Midbrain (tissue), 1 donor: ENCODE data around the gene KAZN.

Source experiments
- DNase-seq: peaks from one replicate; lab custom pipeline; 2025; lab: John Stamatoyannopoulos, UW

Gene KAZN

DNA sequence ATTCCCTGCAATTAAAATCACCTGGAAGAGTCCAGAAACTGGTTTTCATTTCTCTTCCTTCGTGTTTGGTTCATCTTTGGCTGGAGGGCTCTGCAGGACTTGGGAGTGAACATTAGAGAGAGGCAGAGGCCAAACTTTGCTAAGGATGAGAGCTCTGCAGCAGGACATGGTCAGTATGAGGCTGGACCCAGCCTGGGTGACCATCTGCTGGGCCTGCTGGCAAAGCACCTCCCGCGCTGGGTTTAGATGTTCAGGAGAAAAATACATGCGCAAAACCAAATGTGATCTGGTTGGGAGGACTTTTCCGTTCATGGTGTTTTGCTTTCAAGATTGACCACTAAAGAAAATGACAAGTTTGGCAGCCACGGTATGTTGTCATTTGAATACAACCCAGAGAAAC lies 15.9 kb downstream of the KAZN start:
- peak; percentile 38 for DNase-seq

DNA sequence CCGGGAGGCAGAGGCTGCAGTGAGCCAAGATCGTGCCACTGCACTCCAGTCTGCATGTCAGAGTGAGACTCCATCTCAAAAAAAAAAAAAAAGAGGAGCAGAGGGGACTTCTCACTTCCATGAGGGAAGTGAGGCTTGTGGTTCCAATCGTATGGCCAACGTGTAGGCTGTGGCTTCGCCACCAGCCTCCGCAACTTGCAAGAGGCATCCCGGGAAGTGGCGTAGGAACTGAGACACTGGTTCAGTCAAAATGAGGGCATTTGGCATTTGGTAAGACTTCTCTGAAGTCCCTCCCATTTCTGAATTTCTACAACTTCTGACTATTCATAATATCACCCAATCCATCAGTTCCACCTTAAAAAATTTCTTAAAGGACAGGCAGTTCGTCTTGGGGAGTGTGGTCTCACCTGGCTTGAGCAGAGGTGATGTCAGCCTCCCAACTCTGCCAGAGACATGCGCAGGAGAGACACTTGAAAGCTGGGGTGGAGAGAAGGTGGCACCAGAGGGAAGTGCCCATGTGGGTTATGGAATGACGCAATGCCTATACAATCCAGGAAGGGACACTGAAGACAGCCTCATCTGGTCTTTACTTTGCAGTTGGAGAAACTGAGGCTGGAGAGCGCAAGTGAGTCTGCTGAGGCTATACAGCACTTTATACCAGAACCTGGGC lies 17.2 kb downstream of the KAZN start:
- no peak for DNase-seq

DNA sequence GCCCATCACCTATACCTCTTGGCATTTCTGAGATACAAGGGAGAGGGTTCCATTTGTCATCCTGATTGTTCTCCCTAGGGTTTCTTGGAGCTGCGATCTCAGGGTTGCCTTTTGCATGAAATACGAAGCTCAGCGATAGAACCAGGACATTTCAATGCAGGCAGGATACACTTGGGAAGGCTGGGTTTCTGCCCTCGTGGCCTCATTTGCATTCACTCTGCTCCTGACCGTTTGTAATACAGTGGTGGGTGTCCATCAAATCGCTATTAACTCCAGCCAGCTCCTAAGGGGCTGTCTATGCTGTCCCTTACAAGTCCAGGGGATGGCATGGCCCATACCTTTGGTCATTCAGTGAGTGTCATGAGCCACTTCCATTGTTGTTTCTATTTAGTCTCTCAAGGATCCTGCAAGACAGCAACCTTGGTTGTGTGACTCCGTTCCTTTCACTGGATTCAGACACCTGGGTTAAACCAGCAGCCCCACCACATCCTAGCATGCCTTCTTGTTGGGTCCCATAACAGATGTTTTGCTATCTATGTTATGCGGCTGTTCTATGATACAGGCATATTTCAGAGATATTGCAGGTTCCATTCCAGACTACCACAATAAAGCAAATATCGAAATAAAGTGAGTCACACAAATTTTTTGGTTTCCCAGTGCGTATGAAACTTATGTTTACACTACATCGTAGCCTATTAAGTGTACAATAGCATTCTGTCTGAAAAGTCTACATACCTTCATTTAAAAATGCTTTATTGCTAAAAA lies 18.3 kb downstream of the KAZN start:
- DNase-seq = no peak

DNA sequence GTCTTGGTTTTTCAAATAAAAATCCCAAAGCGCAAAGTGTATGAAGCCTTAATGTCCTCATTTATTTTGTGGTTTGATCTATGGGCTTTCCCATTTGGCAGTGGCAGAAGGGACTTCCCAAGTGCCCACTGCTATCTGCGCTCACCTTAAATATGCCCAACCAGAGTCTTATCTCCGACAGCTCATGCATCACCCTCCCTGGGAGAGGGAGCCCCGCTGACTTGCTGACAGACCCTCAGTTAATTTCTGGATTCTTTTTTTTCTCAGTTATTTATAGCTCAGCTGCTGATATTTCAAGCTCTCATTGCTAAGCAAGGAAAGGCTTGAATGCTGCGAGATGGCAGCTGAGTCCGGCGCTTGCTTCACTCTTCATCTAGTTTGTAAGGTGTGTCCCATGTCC lies 19.3 kb downstream of the KAZN start:
- no peak for DNase-seq

DNA sequence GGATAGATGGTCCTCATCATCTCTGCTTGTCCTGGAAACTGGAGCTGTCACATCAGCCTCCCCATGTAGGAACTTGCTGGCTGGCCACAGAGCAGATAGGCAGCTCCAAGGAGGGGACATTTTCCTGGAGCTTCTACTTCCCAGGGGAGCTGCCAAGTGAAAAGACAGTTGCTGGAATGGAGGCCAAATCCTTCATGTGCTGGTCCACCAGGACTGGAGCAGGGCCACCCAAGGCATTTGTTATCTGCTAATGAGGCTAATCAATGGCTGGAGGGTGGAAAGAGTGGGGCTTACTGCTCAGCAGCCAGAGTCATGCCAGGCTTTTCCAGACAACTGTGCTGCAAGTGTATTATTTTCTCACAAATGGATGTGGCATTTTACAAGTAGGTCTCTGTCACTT lies 22.5 kb downstream of the KAZN start:
- no peak for DNase-seq

DNA sequence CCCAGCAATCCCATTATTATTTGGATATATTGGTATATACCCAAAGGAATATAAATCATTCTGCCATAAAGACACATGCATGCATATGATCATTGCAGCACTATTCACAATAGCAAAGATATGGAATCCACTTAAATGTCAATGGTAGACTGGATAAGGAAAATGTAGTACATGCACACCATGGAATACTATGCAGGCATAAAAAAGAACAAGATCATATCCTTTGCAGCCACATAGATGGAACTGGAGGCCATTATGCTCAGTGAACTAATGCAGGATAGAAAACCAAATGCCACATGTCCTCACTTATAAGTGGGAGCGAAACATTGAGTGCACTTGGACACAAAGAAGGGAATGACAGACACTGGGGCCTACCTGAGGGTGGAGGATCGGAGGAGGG lies 24.6 kb downstream of the KAZN start:
- DNase-seq = no peak

DNA sequence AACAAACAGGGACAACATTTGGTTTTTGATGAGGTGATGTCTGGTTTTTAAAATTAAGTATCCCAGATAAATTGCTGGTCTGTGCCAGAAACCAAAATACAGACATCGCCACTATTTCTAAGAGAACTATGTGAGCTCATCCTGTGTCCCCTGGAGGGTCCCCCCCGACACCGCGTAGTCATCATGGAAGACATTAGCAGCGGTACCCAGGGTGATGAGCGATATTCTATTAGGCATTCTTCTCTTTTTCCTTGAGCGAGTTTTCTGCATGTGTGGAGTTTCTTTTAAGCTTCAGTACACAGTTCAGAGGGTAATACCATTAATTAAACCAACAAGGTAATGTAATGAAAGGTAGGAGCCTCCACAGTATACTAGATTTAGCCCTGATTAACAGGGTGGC lies 26.5 kb downstream of the KAZN start:
- DNase-seq = no peak

DNA sequence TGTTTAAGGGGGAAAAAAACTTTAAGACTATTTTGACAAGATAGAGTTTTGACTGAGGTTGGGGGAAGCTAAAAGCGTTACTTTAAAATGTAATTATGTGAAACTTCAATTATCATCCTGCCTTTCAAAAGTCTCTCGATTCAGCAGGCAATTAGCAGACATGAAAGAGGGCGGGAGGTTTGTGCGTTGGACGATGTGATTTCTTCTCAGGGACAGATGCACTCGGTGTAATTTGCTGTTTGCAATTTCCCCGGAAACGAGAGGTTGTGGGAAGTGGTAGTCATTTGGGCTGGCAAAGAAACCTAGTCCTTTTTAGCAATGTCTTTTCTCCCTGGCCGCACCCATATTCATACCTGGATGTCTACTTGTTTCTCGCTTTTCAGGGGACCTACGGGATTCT lies 27.1 kb downstream of the KAZN start:
- no peak for DNase-seq

DNA sequence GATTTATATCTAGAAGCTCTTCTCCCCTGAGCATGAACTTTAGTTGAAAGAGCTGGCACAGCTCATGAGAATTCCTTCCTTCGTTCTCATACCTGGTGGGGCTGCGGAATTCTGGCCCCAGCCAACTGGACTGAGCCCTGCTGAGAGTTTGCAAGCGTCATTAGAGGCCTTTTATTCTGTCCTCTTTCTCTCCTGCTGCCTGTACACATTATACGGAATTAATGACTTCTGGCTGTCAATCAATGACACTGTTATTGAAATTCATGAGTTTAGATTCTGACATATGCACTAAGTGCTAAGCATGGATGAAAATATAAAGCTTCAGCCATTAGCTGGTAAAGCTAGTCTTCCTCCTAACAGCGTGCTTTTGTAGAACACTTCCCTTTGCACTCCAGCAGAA lies 27.5 kb downstream of the KAZN start:
- DNase-seq = no peak

DNA sequence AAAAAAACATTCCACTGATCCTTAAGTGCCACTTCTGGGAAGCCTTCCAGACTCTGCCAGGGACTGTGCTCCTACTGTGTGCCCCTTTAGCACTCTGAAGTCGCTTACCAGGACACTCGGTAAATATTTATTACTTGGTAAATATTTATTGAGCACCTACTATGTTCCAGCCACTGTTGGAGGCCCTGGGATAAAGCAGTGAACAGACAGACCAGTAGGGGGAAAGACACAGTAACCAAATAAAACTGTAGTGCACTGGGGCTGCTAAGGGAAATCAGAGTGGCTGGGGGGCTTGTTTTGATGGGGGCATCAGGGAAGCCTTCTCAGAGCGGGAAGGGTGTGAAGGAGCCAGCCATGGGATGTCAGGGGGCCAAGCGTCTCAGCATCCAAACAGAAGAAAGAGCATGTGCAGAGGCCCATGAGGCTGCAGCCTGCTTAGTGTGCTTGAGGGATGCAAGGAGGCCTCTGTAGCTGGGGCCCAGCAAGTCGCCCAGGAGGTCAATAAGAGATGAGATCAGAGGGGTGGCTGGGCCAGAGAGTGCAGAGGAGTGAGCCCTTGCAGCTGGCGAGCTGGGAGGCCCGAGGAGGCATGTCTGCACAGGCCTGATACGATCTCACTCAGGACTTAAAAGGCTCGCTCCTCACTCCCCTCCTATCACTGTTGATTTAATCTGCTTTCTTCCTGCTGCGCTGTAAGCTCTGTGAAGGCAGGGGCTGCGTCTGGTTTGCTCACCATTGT lies 28.6 kb downstream of the KAZN start:
- no peak for DNase-seq

DNA sequence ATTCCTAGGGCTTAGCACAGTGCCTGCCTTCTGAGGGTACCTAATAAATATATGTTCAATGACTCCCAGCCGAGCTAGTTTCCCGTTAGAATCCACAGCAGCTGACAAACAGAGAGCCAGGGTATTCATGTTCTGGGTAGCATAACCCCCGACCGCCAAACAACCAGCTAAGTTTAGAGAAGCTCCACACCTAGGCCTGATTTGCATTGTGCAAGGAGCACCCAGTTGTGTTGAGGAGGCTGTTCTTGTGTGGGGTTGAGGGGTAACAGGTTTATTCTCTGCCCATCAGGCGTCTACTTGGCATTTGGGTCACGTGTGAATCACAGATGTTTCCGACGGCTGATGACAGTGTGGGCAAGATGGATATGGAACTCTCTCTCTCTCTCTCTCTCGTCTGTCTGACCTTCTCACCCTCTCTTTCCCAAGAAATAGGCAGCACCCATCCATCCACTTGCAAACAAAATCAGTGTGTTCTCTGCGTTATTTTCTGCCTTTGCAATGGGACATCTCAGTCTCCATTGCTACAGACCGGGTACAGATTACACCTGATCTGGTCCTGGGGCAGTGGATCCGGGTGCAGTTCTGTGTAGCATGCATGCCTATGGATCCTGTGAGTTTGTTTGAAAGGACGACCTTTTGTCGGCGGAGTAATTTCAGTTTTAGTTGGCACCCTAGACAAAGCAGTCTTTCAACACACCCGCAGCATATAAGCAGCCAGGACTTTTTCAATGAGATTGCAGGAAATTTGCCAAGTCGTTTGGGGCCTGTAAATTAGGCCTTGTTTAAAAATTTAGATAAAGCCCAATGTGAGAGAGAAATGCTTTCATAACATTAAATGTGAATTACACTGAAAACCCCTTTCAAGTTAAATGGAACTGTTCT lies 29.4 kb downstream of the KAZN start:
- DNase-seq = peak; percentile 79

DNA sequence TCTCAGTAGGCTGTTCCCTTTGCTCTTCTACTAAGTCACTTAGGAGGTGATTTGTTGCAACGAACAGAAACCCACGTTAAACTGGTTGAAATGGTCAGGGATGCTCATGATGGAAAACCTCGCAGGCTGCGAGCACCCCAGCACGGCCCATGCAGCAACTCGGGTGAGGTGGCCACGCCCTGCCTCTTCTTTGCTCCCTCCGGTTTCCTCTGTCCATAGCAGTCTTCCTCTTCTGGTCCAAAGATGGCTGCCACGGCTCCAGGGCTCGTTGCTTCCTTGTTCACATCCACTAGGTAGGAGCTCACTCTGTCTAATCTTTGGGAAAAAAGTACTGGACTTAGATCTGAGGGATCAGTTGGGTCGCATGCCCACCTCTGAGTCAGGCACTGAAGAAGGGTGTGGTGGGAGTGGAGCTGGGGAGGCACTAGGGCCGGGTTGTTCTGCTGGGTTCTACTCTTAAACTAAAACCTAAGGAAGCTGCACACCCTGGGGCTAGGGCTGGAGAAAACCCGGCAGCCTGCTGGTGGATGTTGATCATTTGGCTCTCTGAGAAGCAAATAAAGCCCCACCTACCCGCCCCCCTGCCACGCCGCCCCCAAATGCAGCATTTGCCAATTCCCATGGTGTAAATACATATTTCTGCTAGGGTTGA lies 31.0 kb downstream of the KAZN start:
- DNase-seq = no peak

DNA sequence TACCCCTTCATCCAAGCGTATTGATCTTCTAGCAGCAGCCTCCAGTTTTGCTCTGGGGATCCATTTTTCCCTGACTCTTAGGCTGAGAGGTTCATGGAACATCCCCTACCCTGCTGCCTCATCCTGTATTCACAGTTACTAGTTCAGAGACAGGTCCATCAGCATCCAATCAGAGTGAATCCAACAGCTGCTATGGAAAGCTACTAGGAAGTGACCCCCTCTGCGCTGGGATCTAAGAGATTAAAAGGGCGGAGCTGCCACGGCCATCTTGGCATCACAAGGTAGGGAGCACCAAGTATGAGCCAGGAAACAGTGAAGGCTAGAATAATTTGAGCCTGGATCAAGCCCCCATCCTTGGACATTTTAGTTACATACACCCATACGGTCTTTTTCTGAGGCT lies 32.5 kb downstream of the KAZN start:
- no peak for DNase-seq

DNA sequence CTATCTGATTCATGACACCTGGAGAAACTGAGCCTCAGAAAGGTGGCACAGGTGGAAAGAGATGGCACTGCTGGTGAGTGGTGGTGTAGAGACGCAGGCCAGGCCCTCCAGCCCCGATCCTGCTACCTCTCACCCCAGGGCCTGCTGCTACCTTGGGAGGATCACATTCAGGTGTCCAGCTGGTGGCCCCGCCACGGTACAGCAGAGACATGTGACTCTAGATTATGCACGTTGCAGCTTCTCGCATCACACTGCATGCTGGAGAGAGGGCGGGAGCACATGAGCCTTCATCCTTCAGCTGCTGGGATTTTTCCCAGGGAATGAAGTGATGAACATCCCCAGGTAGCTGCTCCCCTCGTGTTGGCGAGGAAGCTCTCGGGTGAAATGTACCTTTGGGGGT lies 32.9 kb downstream of the KAZN start:
- DNase-seq = no peak

DNA sequence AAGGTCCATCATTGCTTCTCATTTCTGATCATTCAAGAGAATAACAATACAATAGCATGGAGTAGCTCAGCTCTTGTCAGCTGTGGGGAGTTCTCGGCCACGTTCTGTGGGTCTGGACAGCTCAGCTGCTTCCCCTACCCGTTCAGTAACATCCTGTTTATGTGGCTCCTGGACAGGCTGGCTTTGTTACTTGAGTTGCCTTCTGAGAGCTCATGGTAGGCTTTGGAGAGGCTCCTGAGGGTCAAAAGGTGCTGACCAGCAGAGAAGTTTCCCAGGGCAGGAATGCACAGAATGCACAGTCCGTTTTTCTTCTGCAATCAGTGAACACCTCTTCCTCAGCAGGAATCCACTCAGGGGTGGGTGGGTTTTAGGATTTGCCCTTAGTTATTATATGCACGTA lies 36.0 kb downstream of the KAZN start:
- DNase-seq = no peak

DNA sequence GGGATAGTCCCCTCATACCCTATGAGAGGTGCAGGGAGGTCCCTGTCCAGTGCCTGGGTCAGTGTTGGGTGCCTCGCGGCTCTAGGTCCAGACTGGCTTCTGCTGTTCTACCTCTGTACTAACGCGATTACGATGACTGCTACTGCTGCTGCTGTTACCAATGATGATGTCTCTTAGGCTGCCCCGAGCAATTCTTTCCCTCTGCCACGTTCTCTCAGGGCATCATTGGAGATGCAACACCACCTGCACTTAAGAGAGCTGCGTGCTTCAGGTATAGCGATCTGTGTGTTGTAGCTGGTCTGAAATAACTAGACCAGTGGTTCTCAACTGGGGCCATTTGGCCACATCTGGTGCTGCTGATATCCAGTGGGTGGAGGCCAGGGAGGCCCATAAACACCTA lies 36.9 kb downstream of the KAZN start:
- DNase-seq = no peak

DNA sequence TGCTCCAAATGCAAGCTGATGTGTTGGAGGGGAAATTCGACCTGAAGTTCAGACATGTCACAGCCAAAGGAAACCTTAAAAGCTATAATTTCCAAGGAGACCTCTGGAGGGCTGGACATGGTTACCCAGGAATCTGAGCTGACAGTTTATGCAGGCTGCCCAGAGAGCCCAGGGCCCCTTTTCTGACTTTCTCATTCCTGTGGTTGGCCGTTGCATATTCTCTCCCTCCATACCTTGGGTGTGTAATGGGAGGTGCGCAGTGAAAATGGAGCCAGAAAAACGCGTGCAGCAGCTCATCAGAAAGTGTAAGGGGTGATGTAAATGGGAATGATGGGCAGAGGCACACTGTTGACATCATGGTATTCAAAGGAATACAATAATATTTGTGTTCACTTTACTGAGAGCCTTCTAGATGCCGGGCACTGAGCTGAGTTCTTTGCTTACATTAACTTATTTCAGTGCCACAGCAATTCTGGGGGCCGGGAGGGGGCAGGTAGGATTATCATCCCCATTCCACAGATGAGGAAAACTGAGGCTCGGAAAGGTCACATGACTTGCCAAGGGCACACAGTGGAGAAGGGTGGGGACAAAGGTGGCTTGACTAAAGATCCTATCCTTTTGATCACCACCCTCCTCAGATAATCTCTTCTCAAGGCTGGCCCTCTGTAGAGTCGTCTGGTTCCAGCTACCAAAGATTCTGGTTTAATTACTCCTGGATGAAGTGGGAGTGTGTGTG lies 38.6 kb downstream of the KAZN start:
- DNase-seq = no peak

DNA sequence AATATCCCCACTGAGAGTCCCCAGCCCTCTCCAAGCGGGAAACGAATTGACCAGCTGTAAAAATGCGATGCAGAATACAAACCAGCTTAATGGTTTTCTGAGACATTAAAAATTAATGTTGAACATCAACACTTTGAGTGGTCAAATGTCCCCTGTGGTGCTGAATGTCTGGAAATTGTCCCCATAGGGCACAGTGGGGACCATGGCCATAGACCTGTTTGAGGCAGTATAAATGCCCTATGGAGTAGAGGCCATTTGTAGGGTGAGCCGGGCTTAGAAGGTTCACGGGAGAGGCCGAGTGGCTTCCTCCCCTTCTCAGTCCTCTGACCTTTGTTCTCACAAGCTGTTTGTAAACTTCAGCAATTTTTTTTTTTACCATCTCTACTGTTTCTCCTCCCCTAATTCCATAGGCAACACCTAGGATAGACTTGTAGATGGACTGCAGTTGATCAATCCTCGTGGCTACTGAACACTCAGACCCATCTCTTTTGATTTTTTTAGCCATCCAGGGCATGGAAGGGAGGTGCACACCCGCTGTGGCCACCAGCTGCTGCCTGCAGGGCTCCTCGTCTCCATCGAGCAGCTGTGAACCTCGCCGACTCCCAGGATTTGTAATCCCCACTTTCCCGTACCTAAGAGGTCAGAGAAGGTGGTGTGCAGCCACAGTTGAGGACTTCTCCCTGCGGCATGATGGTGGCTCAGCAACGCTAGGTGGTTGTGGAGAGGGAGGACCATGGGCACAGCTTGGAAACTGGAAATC lies 41.0 kb downstream of the KAZN start:
- no peak for DNase-seq

DNA sequence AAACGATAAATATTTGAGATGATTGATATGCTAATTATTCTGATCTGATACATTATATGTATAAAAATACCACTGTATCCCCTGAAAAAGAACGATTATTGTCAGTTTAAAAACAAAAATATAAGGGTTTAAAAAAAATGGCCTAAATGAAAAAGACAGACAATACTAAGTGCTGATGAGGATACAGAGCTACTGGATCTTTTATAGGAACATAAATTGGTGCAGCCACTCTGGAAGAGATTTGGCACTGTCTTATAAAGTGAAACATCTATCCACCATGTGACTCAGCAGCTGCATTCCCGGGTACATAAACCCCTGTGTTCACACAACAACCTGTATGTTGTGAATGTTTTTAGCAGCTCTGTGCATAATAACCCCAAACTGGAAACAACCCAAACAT lies 44.2 kb downstream of the KAZN start:
- DNase-seq = no peak

DNA sequence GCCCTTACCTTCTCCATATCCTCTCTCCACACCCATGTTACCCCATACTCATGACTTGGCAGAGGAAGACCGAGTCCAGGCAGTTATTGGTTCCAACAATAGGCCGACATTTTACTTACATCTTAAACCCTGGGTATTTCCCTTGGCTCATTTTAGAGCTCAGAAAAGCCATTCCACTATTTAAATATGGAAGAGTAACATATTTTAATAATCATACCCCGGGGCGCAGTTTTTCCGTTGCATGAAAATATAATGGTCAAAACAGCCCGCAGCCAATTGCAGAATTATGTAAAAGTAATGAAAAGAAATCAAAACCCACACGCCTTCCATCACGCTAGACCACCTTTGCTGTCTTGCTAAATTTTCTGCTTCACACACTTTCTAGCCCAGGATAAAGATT lies 48.5 kb downstream of the KAZN start:
- no peak for DNase-seq
